Activated effector memory CD4-positive, alpha-beta T cell treated with Interleukin-2 at 50 U/mL for 16 hours (primary cell): Measurements from ENCODE around the gene THBS4.
"Not testable (repeated sequence)": the region's sequence is repeated elsewhere in the genome, so short reads cannot be mapped to it uniquely, and the experiment has no call there.

Experiments used
- DNase-seq: peaks from one replicate; pipeline ENCODE4 v3.0.0-alpha.2; 2020

THBS4 gene

DNA sequence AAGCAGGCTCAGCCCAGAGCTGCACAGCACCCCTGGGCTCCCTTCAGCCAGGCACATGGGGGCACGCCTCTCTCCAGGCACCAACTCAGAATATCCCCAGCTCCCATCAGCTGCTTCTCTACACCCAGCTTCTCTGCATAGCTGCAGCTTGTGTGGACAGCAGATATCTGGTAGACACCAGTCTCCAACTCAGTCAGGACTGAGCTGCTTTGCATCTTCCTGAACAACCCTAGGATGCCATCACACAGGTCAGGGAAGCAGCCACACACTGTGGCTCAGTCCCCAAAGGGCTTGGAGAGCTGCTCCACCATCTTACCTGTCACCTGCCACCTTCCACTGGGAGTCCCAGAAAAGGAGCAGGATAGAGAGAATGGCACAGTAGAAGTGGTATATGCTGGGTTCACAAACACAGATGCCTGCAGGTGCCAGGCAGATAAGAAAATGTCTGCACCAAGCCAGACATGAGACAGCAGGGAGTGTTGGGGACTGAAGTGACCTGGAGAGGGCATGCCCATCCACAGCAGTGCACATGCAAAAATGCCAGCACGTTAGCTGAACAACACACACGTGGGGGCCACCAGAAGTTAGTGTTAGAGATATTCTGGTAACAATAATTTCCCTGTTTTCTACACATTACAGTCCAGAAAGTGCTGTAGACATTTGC is 42.0 kb downstream of the THBS4 start:
- DNase-seq, result no peak

DNA sequence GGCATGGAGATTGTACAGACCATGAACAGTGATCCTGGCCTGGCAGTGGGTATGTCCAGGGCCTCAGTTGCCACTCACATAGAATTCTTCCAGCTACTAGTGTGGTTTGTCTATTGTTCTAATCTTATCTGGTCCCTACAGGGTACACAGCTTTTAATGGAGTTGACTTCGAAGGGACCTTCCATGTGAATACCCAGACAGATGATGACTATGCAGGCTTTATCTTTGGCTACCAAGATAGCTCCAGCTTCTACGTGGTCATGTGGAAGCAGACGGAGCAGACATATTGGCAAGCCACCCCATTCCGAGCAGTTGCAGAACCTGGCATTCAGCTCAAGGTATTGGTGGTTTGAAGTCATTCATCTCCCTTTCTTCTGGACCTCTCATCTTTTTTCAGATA is 43.8 kb downstream of the THBS4 start:
- DNase-seq, result no peak

DNA sequence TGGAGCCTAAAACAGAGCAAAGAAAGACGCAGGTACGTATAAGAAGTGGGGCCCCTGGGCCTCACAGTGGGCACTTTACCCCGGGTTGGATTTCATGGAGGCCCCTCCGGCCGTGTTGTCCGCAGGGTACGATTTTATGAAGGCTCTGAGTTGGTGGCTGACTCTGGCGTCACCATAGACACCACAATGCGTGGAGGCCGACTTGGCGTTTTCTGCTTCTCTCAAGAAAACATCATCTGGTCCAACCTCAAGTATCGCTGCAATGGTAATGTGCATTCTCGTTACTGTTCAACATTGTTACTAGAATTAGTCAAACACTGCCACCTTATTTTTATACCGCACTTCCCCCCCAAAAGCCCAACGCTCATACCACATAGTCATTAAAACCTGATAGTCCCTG is 47.1 kb downstream of the THBS4 start:
- no peak for DNase-seq

DNA sequence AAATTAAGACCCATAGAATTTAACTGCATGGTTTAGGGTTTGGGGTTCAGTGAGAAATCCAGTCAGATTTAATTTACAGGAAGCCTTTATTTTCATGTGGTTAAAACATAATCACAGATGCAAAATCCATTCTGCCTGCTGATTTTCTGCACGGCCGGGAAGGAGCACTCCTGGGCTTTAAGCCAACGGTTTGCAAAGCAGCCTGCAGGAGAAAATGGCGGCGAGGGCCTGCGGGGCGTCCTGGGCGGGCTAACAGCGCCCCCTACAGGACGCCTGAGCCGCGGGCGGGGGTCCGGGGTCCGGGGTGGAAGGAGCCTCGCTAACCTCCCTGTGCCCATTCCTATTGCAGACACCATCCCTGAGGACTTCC is 47.6 kb downstream of the THBS4 start:
- DNase-seq, result no peak

DNA sequence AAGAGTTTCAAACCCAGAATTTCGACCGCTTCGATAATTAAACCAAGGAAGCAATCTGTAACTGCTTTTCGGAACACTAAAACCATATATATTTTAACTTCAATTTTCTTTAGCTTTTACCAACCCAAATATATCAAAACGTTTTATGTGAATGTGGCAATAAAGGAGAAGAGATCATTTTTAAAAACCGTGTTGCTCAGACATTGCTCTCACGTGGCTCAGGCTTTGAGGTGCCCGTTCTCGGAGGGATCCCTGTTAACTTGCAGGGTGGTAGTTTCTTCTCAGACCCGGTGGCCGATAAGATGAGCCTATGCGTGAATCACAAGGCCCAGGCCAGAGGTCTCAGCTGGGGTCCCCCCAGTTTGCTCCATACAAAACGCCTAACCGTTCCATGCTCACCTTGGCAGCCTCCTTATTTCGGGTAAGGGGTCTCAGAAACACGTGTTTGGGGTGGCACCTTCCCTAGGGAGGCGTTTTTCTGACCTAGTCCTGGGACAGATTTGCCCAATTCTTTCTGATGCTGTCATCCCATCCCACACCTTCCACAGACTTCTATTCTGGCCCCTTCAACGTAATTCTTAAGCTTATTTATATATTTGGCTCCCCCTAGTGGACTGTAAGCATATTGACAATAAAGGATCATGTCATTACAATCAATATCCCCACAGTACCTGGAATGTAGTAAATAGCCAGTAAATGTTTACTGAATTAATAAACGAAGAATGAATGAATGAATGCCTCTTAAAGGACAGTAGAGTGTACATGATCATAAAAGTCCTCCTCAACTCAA is 48.1 kb downstream of the THBS4 start:
- peak; percentile 12 for DNase-seq

DNA sequence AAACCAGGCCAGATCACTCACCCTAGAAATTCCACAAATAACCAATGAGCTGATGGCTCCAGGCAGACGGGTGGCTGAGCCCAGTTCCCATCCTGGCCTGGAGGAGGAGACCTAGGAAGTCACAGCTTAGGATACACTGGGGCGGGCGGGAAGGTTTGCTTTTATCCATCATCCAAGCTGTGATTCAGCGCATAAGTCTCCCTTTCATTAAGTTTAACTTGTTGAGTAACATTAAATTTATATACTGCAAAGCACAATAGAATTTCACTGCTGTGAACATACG is 55.7 kb downstream of the THBS4 start:
- DNase-seq, result no peak

DNA sequence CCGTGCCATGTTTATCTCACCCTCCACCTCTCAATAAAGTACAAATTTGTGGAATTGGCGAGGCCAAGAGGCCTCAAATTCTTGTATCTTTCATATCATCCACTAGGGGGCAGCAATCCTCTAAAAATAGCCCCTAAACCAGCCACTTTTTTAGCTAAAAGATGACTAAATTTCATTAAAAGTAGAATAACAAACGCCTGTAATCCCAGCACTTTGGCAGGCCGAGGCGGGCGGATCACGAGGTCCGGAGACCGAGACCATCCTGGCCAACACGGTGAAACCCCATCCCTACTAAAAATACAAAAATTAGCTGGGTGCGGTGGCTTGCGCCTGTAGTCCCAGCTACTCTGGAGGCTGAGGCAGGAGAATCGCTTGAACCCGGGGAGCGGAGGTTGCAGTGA is 56.6 kb downstream of the THBS4 start:
- peak; percentile 5 for DNase-seq

DNA sequence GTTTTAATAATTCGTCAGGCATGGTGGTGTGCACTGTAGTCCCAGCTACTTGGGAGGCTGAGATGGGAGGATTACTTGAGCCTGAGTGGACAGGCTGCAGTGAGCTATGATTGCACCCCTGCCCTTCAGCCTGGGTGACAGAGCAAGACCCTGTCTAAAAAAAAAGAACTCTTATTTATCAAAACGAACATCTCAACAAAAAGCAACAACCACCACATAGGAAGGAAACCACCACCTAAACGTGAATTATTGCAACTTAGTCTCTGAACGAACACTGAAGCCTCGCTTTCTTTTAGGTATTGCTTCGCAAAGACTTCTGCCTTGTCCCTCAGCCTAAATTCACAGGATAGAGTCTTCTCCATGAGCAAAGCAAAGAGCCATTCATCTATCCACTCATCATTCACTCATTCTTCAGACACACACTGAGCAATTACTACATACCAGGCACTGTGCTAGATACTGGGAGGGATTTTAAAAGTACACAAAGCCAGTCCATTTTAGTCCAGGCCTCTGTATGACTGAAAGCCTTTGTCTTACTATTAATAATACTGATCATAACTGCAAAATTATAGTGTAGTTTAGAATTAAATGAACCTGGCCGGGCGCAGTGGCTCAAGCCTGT is 57.4 kb downstream of the THBS4 start:
- no peak for DNase-seq

DNA sequence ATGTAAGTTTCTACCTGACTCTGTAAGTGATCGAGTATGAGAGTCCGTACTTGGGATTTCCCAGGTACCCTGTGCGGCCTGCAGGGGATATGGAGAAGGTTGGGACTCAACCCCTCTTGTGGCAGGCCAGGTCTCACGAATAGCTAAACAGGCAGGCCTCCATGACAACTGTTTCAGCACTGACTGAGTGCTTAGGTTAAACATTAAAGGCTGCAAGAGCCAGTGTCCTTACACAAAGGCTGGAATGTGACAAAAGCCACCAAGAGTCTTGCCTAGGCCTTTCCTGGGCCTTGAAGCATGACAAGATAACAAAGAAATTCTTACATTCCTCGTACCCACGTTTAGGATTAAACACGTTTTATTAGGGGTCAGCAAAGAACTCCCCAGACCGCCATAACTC is 58.6 kb downstream of the THBS4 start:
- DNase-seq, result no peak

DNA sequence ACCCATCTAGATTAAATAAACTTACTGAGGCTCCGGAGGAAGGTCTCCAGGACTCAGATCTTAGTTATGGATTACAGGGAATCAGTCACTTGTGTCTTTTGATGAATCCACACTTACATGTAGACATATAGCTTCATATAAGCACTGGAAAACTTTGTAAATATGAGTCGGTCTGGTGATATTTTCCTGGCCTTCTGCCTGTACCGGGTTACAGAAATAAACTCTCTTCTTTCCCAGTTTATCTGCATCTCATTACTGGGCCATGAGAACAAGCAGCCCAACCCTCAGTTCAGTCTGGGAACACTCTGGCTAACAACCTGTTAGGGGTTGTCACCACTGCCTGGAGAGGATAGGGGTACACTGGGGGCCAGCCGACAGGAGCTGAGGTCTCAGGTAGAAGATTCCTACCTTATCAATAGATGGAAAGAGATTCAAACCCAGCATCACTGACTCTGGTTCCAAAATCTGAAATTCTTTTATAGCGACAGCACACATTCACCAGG is 59.1 kb downstream of the THBS4 start:
- no peak for DNase-seq

DNA sequence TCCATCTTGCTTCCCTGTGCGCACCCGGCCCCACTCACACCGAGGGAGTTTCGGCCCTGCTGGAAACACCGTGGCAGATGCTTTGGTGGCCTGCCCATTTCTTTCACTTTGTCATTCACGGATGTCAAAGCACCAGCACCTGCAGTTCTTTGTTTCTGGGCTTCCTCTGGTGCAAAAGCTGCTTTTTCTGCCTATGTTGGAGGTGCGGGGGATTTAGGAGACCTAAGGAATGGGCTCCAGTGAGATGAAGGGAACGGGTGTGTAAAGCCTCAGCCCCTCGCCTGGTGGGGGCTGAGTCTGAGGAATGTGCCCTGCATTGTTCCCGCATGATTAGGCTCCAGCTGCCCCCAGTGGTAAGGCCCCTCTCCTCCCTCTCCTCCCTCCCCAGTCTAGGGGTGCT is 62.3 kb downstream of the THBS4 start:
- no peak for DNase-seq

DNA sequence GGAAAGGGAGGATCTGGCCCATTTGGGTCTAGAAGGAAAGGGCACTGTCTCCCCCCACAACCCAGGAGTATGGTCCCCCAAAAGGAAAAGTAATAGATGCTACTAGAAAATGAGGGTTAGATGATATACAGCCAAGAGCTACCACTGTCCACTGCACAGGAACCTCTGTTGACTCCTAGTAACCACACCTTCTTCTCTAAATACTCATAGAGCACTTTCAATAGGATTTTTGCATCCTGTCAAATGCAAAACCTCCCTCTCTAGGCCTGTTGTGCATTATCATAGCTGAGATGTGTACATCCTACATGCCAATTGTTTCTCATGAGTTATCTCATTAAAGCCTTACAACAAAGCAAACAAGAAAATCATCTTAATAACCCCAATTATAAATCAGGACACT is 66.8 kb downstream of the THBS4 start:
- no peak for DNase-seq

DNA sequence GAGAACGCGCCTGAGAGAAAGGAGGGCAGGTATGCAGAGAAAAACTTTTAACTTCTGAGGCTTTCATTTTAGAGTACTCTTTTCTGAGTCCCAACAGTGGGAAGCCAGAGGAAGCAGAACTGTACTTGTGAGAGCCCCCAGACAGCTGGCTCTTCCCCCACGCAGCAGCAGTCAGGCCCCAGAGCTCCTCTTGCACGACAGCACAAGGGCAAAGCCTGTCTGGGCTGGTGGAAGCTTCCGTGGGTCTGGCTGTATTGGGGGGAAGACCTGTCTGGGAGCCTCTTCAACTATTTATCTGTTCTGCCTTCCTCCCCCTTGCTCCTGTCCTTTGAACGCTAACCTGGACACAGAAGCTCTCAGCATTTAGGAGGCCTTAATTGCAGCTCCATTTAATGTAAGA is 68.2 kb downstream of the THBS4 start:
- DNase-seq, result no peak

DNA sequence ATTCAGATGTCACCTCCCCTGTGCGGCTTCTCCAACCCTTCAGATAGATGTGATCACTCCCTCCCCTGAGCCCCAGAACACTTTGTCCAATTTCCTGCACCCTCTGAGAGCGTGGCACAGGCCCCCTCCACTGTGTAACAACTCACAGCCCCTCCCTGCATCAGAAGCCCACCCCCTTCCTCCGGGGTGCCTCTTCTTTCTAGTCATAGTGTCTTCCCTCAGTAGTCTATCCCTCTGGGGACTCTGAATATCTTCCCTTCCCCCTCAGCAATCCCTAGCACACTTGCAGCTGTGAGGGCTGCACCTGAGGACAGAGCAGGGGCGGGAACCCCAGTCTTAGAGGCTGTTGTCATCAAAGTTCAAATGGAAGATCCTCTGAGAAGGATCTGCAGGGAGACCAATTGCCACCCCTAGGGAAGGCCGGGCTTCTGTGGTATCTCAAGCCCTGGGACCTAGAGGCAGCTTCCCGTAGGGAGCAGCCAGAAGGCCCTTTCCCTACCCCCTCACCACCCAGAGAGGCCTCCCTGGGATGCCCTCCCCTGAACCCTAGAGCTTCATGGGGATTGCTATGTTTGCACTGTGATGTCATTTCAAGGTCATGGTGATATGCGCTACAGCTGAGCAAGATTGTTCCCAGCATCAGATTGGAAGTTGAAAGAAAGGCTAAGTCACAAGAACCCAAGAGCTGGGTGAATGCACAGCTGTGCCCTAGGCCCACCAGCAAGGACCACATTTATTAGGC is 70.7 kb downstream of the THBS4 start:
- no peak for DNase-seq

DNA sequence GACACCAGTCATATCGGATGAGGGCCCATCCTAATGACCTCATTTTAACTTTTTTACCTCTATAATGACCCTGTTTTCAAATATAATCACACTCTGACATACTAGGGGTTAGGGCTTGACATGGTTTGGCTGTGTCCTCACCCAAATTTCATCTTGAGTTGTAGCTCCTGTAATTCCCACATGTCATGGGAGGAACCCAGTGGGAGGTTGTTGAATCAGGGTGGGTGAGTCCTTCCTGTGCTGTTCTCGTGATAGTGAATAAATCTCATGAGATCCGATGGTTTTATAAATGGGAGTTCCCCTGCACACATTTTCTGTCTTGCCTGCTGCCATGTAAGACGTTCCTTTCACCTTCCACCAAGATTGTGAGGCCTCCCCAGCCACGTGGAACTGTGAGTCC is 71.8 kb downstream of the THBS4 start:
- DNase-seq, result no peak

DNA sequence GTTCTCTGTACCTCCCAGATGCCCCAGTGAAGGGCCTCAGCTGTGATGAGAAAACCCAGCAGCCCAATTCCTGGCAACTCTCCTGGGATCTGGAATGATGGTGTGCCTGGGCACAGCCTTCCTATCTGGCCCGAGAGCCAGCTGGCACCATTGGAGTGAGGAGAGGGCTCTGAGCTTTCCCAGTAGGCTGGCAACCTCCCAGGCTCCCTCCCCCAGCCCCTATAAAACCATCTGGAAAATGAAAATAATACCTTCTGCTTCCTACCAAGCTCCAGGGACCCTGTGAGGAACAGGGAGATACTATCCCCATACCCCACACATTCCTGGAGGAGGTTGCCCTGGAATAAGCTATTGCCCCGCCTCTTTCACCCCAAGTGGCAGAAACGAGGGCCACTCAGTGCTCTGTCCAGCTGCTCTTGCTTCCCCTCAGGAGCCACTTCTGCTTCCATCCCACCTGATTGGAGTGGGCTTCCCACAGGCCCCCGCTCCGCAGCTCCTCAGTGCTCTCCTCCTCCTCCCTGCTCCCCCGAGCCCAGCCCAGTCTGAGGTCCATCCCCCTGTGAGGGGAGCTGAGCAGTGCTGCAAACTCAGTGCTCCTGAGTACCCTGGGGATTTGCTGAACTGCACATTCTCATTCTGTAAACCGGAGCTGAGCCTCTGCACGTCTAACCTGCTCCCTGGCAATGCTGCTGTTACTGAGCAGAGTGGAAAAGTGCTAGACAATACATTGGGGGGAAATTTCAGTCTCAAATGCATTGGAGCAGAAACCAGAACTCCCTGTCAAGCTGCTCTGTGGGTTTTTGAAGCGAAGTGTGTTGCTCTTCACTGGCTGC is 74.7 kb downstream of the THBS4 start:
- no peak for DNase-seq

DNA sequence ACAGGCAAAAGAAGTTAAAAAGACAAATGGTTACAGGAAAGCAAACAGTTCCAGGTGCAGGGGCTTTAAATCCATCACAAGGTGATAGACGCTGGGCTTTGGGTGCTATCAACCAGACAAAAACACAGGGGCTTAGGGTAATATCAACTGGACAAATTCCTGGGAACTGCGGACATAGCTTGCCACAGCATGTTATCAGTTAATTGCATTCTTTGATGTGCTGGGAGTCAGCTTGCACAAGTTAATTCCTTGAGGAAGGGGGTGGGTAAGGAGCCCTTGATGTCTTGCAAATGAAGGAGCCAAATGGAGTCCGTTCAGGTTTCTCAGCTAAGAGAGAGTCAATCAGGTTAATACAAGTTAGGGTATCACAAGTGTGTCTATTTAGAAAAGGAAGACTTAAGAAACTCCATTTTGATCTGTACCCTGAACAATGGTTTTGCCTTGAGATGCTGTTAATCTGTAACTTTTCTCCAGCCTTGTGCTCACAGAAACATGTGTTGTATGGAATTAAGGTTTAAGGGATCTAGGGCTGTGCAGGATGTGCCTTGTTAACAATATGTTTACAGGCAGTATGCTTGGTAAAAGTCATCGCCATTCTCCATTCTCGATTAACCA is 76.3 kb downstream of the THBS4 start:
- not testable (repeated sequence) for DNase-seq

DNA sequence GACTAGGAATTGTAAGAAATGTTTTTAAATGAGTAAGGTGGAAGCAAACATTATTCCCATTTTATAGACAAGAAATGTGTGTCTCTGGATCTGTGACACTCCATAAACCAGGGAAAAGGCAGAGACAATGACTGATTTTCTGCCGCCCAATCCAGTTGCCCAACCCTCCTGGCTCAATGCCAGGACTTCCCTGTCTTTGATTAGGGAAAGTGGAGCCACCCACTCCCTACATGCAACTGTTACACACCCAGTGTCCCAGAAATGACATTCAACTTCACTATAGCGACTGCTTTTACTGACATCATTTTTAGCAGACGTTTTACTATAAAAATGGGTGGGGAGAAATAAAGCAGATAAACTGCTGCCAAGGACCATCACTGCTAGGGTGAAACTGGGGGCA is 79.7 kb downstream of the THBS4 start:
- DNase-seq, result no peak

DNA sequence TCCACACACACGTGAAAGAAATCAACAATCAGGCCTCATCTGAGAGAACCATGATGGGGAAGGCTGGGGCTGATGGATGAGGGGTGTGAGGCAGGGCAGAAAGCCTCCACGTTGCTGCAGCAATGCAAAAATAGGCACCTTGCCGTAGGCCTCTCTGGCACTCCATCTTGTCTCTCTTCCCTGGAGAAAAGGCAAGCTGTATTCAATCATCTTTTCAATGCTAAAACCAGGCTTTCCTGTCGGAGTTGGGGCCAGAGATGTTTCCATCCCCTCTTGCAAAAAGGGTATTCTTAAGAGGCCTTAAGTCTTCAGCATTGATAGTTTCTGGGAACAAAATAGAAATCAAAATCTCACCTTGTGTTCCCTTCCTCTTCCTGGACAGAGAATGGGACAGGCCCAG is 80.9 kb downstream of the THBS4 start:
- DNase-seq, result no peak

DNA sequence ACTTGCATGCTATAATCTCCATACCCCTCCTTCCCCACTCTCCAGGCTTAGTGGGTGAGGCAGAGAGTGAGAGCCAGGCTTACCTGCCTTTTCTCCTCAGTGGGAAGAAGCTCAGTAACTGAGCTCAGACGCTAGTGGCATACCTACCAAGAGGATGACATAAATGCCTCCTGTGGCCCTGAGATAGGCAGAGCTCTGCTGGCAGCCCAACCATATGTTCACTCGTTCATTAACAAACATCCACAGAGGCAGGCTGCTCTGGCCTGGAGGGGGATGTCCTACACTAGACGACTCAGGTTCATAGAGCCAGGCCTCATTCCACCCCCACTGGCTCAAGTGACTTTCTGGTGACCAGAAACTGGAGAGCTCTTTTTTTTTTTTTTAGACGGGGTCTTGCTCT is 81.3 kb downstream of the THBS4 start:
- no peak for DNase-seq

DNA sequence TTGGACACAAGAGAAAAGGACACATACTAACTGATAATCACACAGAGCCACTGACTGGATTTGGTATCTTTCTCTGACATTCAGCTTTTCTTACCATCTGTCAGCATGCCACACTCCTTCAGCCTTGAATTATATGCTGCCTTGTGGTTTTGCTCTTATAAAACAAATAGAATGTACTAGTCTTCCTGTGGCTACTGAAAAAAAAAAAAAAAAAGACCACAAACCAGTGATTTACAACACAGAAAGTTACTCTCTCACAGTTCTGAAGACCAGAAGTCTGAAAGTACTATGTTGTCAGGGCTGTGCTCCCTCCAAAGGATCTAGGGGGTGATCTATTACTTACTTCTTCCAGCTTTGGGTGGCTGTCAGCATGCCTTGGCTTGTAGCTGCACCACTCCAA is 82.3 kb downstream of the THBS4 start:
- DNase-seq, result no peak

DNA sequence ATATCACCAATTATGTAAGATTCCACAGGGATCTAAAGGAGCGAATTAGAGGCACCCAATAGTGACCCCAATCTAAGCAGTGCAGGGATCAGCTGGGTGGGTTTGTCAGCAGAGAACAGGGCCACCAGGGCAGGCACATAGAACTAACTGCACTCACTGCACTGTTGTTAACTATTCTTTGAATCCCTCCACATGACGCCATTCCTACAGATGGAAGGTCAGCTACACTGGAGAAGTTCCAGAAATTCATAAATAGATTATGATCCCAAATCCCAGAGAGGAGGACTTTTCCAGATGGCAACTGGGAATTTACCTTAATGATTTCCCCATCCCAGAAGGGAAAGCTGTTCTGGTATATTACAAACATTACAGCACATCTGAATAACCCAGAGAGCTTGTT is 84.2 kb downstream of the THBS4 start:
- DNase-seq, result no peak
